GM11168 (cell line): ENCODE measurements around the gene BCL2.

Experiments
- in situ Hi-C: fragments of 300-500 bp; cut with MboI; formaldehyde crosslinking; loops from one replicate; pipeline ENCODE4 v1.12.0; 2022; ENCODE audit warnings: low sequenced_read_pairs; ENCODE audit not compliant: unreplicated experiment

BCL2 gene

GRCh38 chr18:63189817-63190216 is 129.8 kb downstream of the BCL2 start:
- in situ Hi-C loops, result no loop called here

- in situ Hi-C loops, result no loop called here
Measured at GRCh38 chr18:63189041-63189440, 130.5 kb downstream of the BCL2 start.

GRCh38 chr18:63187791-63188460 is 131.6 kb downstream of the BCL2 start:
- in situ Hi-C loops, result no loop called here

- in situ Hi-C loops, result no loop called here
Measured at GRCh38 chr18:63187223-63187574, 132.4 kb downstream of the BCL2 start.

GRCh38 chr18:63186520-63187222 is 132.9 kb downstream of the BCL2 start:
- in situ Hi-C loops, result no loop called here

- in situ Hi-C loops, result no loop called here
Measured at GRCh38 chr18:63185984-63186383, 133.6 kb downstream of the BCL2 start.

- in situ Hi-C loops, result no loop called here
Measured at GRCh38 chr18:63183952-63184770, 135.4 kb downstream of the BCL2 start.

- in situ Hi-C loops, result no loop called here
Measured at GRCh38 chr18:63183378-63183777, 136.2 kb downstream of the BCL2 start.

- in situ Hi-C loops, result no loop called here
Measured at GRCh38 chr18:63182861-63183260, 136.7 kb downstream of the BCL2 start.

GRCh38 chr18:63182310-63182772 is 137.2 kb downstream of the BCL2 start:
- in situ Hi-C loops, result no loop called here

GRCh38 chr18:63181706-63182309 is 137.8 kb downstream of the BCL2 start:
- in situ Hi-C loops, result no loop called here

GRCh38 chr18:63180971-63181376 is 138.6 kb downstream of the BCL2 start:
- in situ Hi-C loops, result no loop called here

GRCh38 chr18:63180321-63180720 is 139.2 kb downstream of the BCL2 start:
- in situ Hi-C loops, result no loop called here

- in situ Hi-C loops, result no loop called here
Measured at GRCh38 chr18:63179422-63179821, 140.1 kb downstream of the BCL2 start.

GRCh38 chr18:63178971-63179370 is 140.6 kb downstream of the BCL2 start:
- in situ Hi-C loops, result no loop called here

GRCh38 chr18:63177919-63178821 is 141.4 kb downstream of the BCL2 start:
- in situ Hi-C loops, result no loop called here

GRCh38 chr18:63177259-63177658 is 142.3 kb downstream of the BCL2 start:
- in situ Hi-C loops, result no loop called here

- in situ Hi-C loops, result no loop called here
Measured at GRCh38 chr18:63175264-63175663, 144.3 kb downstream of the BCL2 start.

- in situ Hi-C loops, result no loop called here
Measured at GRCh38 chr18:63173983-63174382, 145.6 kb downstream of the BCL2 start.

GRCh38 chr18:63169853-63170252 is 149.7 kb downstream of the BCL2 start:
- in situ Hi-C loops, result no loop called here
